ENCODE data around the gene LGMN. TPM values are rescaled to one million over a fixed set of nuclear protein-coding genes. Genes with fewer than 3 reads are reported as not detected.
A peak's percentile ranks its signal among the peaks of the same experiment; 100 is the strongest.
"Not testable (repeated sequence)": the region's sequence is repeated elsewhere in the genome, so short reads cannot be mapped to it uniquely, and the experiment has no call there.

LGMN gene
- total RNA-seq, 1 donor from 2014 or later: 34.0 TPM

- Histone ChIP-seq H3K27me3 (ENCODE audit: control insufficient read depth, insufficient read depth, low read length) (no peaks in the 10 kb centered on the region), H3K36me3 (ENCODE audit: control insufficient read depth, insufficient read depth, low read length) (no peaks in the 10 kb centered on the region), H3K4me3 (ENCODE audit: low read depth, low read length) (no peak overlapping the region)
- FAIRE-seq (no peak), DNase-seq (ENCODE audit: low read depth) (no peak)
- TF ChIP-seq, protein P1, sequence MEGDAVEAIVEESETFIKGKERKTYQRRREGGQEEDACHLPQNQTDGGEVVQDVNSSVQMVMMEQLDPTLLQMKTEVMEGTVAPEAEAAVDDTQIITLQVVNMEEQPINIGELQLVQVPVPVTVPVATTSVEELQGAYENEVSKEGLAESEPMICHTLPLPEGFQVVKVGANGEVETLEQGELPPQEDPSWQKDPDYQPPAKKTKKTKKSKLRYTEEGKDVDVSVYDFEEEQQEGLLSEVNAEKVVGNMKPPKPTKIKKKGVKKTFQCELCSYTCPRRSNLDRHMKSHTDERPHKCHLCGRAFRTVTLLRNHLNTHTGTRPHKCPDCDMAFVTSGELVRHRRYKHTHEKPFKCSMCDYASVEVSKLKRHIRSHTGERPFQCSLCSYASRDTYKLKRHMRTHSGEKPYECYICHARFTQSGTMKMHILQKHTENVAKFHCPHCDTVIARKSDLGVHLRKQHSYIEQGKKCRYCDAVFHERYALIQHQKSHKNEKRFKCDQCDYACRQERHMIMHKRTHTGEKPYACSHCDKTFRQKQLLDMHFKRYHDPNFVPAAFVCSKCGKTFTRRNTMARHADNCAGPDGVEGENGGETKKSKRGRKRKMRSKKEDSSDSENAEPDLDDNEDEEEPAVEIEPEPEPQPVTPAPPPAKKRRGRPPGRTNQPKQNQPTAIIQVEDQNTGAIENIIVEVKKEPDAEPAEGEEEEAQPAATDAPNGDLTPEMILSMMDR (IDR thresholded peaks at IDR 0.05; ENCODE audit: insufficient read depth, low read length, severe bottlenecking): no peak
Measured at GRCh38 chr14:92781350-92781749, 32.9 kb upstream of the LGMN start.

DNA sequence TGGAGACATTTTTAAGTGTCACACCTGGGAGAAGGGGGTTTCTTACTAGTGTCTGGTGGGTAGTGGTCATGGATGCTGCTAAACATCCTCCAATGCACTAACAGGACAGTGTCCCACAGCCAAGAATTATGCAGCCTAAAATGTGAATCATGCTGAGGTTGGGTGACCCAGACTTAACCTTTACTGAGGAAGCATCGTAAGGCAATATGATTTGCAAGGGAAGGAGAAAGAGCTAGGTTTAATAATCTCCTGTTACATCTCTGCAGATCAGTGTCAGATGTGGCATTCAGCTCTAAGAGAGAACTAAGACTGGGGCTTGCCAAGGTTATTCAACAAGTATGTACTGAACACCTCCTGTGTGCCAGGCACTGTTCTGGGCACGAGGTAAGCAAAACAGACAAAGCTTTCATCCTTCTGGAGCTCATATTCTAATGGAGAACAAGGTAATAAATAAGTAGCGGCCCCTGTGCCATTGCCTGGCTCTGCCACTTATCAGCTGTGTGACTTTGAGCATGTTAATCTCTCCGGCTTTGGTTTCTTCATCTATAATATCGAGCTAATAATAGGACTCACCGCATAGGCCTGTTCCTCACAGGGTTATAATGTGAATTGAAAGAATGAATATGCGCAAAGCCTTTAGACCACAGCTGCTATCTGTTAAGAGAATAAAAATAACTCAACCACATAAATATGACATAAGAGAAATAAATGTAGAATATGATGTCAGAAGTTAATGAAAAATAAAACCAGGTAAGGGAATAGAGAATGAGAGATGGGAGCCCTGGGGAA, 32.2 kb upstream of the LGMN start:
- TF ChIP-seq, protein P1 (IDR thresholded peaks at IDR 0.05; ENCODE audit: insufficient read depth, low read length, severe bottlenecking): no peak
- Histone ChIP-seq H3K4me3 (ENCODE audit: low read depth, low read length) (no peak overlapping the region), H3K36me3 (ENCODE audit: control insufficient read depth, insufficient read depth, low read length) (no peaks in the 10 kb centered on the region), H3K27me3 (ENCODE audit: control insufficient read depth, insufficient read depth, low read length) (no peaks in the 10 kb centered on the region)
- FAIRE-seq (no peak), DNase-seq (ENCODE audit: low read depth) (peak; percentile 44)

DNA sequence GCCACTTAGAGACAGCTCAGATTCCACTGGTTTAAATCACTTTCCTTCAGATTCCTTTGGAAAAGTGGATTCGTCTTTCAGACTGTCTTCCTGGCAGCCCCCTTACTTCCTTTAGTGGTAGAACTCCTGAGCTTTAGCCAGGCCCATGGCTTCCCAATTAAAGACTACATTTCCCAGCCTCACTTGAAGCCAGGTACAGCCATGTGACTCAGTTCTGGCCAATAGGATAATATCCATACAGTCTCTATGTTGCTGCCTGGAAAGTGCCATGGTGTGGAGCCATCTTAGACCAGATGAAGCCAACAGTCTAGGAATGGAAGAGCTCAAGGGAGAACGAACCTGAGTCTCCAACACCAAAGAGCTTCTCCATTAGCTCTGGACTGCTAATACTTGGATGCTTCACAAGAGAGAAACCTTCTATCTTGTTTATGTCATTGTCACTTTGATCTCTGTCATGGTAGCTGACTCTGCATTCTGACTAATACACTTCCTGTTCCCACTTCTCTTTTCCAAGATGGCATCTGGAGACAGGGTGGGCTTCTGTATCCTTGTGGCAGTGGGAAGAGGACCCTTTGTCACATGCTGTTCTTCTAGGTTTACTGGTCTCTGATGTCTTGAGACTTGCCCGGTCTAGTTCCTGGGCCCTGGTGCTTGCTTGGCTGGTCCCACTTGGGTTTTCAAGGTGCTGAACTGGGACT, 30.6 kb upstream of the LGMN start:
- DNase-seq (ENCODE audit: low read depth); H3K4me3 ChIP-seq (ENCODE audit: low read depth, low read length); H3K27me3 ChIP-seq (ENCODE audit: control insufficient read depth, insufficient read depth, low read length); H3K36me3 ChIP-seq (ENCODE audit: control insufficient read depth, insufficient read depth, low read length): not testable (repeated sequence)
- FAIRE-seq: peak; percentile 94

DNA sequence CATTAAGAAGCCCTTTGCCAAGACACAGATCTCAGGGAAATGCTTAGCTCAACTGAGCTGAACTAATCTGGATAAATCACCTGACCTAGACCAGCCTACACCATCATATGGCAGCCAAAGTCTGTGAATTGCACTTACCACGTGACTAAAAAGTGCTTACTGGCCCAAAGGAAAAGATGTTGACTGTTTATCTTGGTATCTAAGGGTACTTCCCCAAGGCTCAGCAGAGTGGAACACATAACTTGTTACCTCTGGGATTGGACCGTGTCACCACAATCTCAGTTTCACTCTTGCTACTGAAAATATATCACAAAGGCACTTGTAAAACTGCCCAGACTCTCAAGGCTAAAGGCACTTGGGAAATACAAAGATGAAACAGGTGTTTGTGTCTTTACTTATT, 26.9 kb upstream of the LGMN start:
- H3K27me3 ChIP-seq (ENCODE audit: control insufficient read depth, insufficient read depth, low read length); H3K4me3 ChIP-seq (ENCODE audit: low read depth, low read length); H3K36me3 ChIP-seq (ENCODE audit: control insufficient read depth, insufficient read depth, low read length); DNase-seq (ENCODE audit: low read depth); FAIRE-seq: not testable (repeated sequence)

DNA sequence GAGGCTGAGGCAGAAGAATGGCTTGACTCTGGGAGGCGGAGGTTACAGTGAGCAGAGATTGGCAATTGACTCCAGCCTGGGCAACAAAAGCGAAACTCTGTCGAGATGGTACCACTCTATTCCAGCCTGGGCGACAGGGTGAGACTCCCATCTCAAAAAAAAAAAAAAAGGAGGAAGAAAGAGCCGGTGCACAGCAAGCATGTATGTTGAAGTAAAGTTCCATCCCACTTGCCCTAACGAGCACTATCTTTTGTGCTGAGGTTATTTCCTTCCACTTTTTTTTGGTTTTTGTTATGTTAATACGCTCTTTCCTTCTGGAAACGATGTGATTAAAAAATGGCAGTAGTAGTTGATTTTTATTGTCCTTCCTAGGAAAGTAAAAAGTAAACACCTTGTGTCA, 26.1 kb upstream of the LGMN start:
- TF ChIP-seq, protein P1 (IDR thresholded peaks at IDR 0.05; ENCODE audit: insufficient read depth, low read length, severe bottlenecking): no peak
- no peaks in the 10 kb centered on the region for H3K27me3 ChIP-seq (ENCODE audit: control insufficient read depth, insufficient read depth, low read length)
- FAIRE-seq (no peak), DNase-seq (ENCODE audit: low read depth) (no peak)
- H3K36me3 ChIP-seq (ENCODE audit: control insufficient read depth, insufficient read depth, low read length): no peaks in the 10 kb centered on the region
- H3K4me3 ChIP-seq (ENCODE audit: low read depth, low read length): no peak overlapping the region

DNA sequence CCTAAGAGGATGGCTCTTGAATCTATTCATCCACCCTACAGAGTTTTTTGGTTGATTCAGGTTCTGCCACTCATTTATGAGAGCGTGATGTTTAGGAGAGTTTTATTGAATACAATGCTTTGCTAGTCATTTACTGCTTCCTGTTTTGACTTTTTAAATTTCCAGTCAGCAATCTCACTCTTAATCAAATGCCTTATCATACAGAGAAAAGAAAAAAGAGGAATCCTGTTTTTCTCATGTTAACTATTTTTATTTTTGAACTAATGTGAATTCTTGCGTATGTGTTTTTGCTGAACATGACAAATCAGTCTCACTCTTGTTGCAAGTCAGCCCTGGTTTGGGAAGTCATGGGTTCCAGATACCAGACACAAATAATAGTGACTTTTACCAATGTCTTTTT, 22.1 kb upstream of the LGMN start:
- TF ChIP-seq, protein P1 (IDR thresholded peaks at IDR 0.05; ENCODE audit: insufficient read depth, low read length, severe bottlenecking): no peak
- Histone ChIP-seq H3K4me3 (ENCODE audit: low read depth, low read length) (no peak overlapping the region), H3K36me3 (ENCODE audit: control insufficient read depth, insufficient read depth, low read length) (no peaks in the 10 kb centered on the region), H3K27me3 (ENCODE audit: control insufficient read depth, insufficient read depth, low read length) (no peaks in the 10 kb centered on the region)
- DNase-seq (ENCODE audit: low read depth) (no peak), FAIRE-seq (no peak)
